Measurements from ENCODE around the gene TMEM45B. TPM values are rescaled to one million over a fixed set of nuclear protein-coding genes. Genes with fewer than 3 reads are reported as not detected.

Gene TMEM45B
- total and polyA plus RNA-seq, 7 donors: 0.05 to 0.09 TPM; not detected in 5

- 75 to 82% (median 75%) methylated on average over 8 of the region's 8 CpGs for WGBS, 3 donors
- no peak for ATAC-seq
- intact Hi-C loops (cut with DNase I): no loop called here
- TF ChIP-seq, protein P1, sequence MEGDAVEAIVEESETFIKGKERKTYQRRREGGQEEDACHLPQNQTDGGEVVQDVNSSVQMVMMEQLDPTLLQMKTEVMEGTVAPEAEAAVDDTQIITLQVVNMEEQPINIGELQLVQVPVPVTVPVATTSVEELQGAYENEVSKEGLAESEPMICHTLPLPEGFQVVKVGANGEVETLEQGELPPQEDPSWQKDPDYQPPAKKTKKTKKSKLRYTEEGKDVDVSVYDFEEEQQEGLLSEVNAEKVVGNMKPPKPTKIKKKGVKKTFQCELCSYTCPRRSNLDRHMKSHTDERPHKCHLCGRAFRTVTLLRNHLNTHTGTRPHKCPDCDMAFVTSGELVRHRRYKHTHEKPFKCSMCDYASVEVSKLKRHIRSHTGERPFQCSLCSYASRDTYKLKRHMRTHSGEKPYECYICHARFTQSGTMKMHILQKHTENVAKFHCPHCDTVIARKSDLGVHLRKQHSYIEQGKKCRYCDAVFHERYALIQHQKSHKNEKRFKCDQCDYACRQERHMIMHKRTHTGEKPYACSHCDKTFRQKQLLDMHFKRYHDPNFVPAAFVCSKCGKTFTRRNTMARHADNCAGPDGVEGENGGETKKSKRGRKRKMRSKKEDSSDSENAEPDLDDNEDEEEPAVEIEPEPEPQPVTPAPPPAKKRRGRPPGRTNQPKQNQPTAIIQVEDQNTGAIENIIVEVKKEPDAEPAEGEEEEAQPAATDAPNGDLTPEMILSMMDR (IDR thresholded peaks at IDR 0.05): no peak
- no peak for DNase-seq
- Histone ChIP-seq H3K27ac (no peak overlapping the region), H3K4me3 (no peak overlapping the region), H3K27me3 (ENCODE audit: insufficient read depth in 3 of 3, low read length in 2 of 3) (no peaks in the 10 kb centered on the region), H3K9me3 (no peaks in the 10 kb centered on the region), H3K4me1 (no peaks in the 10 kb centered on the region), H3K36me3 (ENCODE audit: insufficient read depth in 1 of 2, low read depth in 1 of 2) (peaks cover 2 to 26% of the 10 kb centered on the region in 2 donors)
These were observed 40.4 kb downstream of the TMEM45B start for GRCh38 chr11:129856036-129856435.

GRCh38 chr11:129861702-129862522 is 46.3 kb downstream of the TMEM45B start:
- no peak for DNase-seq
- peaks cover 5 to 83% of the 10 kb centered on the region in 2 donors for H3K36me3 ChIP-seq (ENCODE audit: insufficient read depth in 1 of 2, low read depth in 1 of 2)
- intact Hi-C loops (cut with DNase I): no loop called here
- no peak overlapping the region for H3K4me3 ChIP-seq
- H3K27ac ChIP-seq: no peak overlapping the region
- whole genome bisulfite sequencing, 3 donors: 52 to 60% (median 59%) methylated on average over 16 of the region's 16 CpGs
- no peaks in the 10 kb centered on the region for H3K4me1 ChIP-seq
- peak; percentile 53 to 72 (median 58) for ATAC-seq
- no peaks in the 10 kb centered on the region for H3K27me3 ChIP-seq (ENCODE audit: insufficient read depth in 3 of 3, low read length in 2 of 3)
- TF ChIP-seq, protein P1 (IDR thresholded peaks at IDR 0.05): no peak
- H3K9me3 ChIP-seq: no peaks in the 10 kb centered on the region

GRCh38 chr11:129864811-129865210 is 49.2 kb downstream of the TMEM45B start:
- intact Hi-C loops (cut with DNase I): no loop called here
- Histone ChIP-seq H3K4me3 (no peak overlapping the region), H3K4me1 (no peaks in the 10 kb centered on the region), H3K9me3 (no peaks in the 10 kb centered on the region), H3K27me3 (ENCODE audit: insufficient read depth in 3 of 3, low read length in 2 of 3) (no peaks in the 10 kb centered on the region), H3K27ac (no peak overlapping the region), H3K36me3 (ENCODE audit: insufficient read depth in 1 of 2, low read depth in 1 of 2) (peaks cover 7 to 98% of the 10 kb centered on the region in 2 donors)
- 88 to 93% (median 89%) methylated on average over 5 of the region's 5 CpGs for WGBS, 3 donors
- ATAC-seq: no peak
- no peak for DNase-seq
- TF ChIP-seq, protein P1 (IDR thresholded peaks at IDR 0.05): no peak

DNA sequence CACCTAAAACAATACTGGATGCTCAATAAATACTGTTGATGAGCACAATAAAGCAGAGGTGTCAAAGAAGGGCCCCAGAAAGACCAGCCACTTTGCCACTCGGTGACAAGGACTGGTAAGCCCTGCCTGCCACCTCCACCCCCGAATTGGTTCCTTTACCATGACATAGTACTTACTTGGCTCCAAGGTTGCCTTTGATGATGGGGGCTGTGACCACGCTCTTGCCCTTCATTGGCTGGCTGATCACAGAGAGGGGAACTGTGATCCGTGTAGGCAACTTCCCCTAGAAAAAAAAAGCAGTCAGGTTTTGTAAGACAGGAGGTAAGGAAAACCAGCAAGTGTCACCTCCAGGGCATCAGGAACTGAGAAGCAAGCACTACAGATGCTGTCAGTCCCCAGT is 50.1 kb downstream of the TMEM45B start:
- intact Hi-C loops (cut with DNase I): no loop called here
- Histone ChIP-seq H3K27ac (no peak overlapping the region), H3K9me3 (no peaks in the 10 kb centered on the region), H3K36me3 (ENCODE audit: insufficient read depth in 1 of 2, low read depth in 1 of 2) (peaks cover 6 to 98% of the 10 kb centered on the region in 2 donors), H3K27me3 (ENCODE audit: insufficient read depth in 3 of 3, low read length in 2 of 3) (no peaks in the 10 kb centered on the region), H3K4me1 (no peaks in the 10 kb centered on the region), H3K4me3 (no peak overlapping the region)
- TF ChIP-seq, protein P1 (IDR thresholded peaks at IDR 0.05): no peak
- no peak for DNase-seq
- 71 to 82% (median 75%) methylated on average over 4 of the region's 4 CpGs for WGBS, 3 donors
- ATAC-seq: no peak

Data from psoas muscle (tissue), 8 donors.